Mesenchymal stem cell (in vitro differentiated cells and primary cell): ENCODE results near the gene CEP70.

Experiments used
- DNase-seq: peaks from one replicate; pipeline ENCODE4 v3.0.0-alpha.2; 2013
- H2AFZ ChIP-seq: one replicate; pipeline ENCODE4 v1.6.1; 2013; ENCODE audit warnings: low read depth, mild to moderate bottlenecking, control low read depth, inconsistent platforms, low read length, moderate library complexity
- H2AK5ac ChIP-seq: 2 replicates; pipeline ENCODE4 v1.6.1; 2013; ENCODE audit warnings: low read length, moderate library complexity, mild to moderate bottlenecking, inconsistent platforms; ENCODE audit not compliant: severe bottlenecking
- H2BK120ac ChIP-seq: one replicate; pipeline ENCODE4 v1.6.1; 2013; ENCODE audit warnings: low read depth, mild to moderate bottlenecking, inconsistent platforms, low read length, moderate library complexity
- H2BK12ac ChIP-seq, 2 experiments: one replicate each; pipeline ENCODE4 v1.6.1; 2013; ENCODE audit warnings: inconsistent platforms in 2 of 2, low read length in 2 of 2, mild to moderate bottlenecking in 2 of 2, moderate library complexity in 2 of 2, control low read depth in 1 of 2
- H2BK15ac ChIP-seq: one replicate; pipeline ENCODE4 v1.6.1; 2013; ENCODE audit warnings: mild to moderate bottlenecking, low read depth, inconsistent platforms; ENCODE audit not compliant: poor library complexity, severe bottlenecking
- H2BK5ac ChIP-seq: 2 replicates; pipeline ENCODE4 v1.6.1; 2013; ENCODE audit warnings: low read depth, mild to moderate bottlenecking, low read length, control low read depth, inconsistent platforms; ENCODE audit not compliant: poor library complexity, severe bottlenecking
- H3K14ac ChIP-seq, 2 experiments: one replicate each; pipeline ENCODE4 v1.6.1; 2013; ENCODE audit warnings: inconsistent platforms in 2 of 2, low read length in 2 of 2, control low read depth in 1 of 2, mild to moderate bottlenecking in 1 of 2, moderate library complexity in 1 of 2
- H3K18ac ChIP-seq, 2 experiments: one replicate each; pipeline ENCODE4 v1.6.1; 2013; ENCODE audit warnings: inconsistent platforms in 2 of 2, low read length in 2 of 2, control low read depth in 1 of 2, low read depth in 1 of 2, mild to moderate bottlenecking in 1 of 2
- H3K23ac ChIP-seq, 2 experiments: one replicate each; pipeline ENCODE4 v1.6.1; 2013; ENCODE audit warnings: inconsistent platforms in 2 of 2, low read length in 2 of 2, mild to moderate bottlenecking in 2 of 2, moderate library complexity in 2 of 2, control low read depth in 1 of 2
- H3K27ac ChIP-seq: 2 replicates; pipeline ENCODE4 v1.5.1; 2013; ENCODE audit warnings: mild to moderate bottlenecking, moderate library complexity, low read length, control low read depth, inconsistent platforms; ENCODE audit not compliant: poor library complexity, severe bottlenecking
- H3K27me3 ChIP-seq, 2 experiments: 2 replicates each; pipeline versions ENCODE4 v1.6.1 to v1.7.0; 2013; ENCODE audit warnings: low read length in 2 of 2, mild to moderate bottlenecking in 2 of 2, moderate library complexity in 2 of 2, control low read depth in 1 of 2, inconsistent platforms in 1 of 2; ENCODE audit not compliant: control insufficient read depth in 1 of 2, insufficient read depth in 1 of 2
- H3K36me3 ChIP-seq, 2 experiments: 2 replicates each; pipeline versions ENCODE4 v1.6.1 to v1.7.0; 2013; ENCODE audit warnings: low read length in 2 of 2, control low read depth in 1 of 2, inconsistent platforms in 1 of 2, low read depth in 1 of 2, mild to moderate bottlenecking in 1 of 2; ENCODE audit not compliant: insufficient read depth in 2 of 2, control insufficient read depth in 1 of 2
- H3K4ac ChIP-seq, 2 experiments: one replicate each; pipeline ENCODE4 v1.6.1; 2013; ENCODE audit warnings: inconsistent platforms in 2 of 2, low read length in 2 of 2, mild to moderate bottlenecking in 2 of 2, moderate library complexity in 2 of 2, control low read depth in 1 of 2, low read depth in 1 of 2
- H3K4me1 ChIP-seq: 2 replicates; pipeline ENCODE4 v1.6.1; 2013; ENCODE audit warnings: low read depth, low read length, control low read depth; ENCODE audit not compliant: control insufficient read depth, insufficient read depth
- H3K4me2 ChIP-seq: 2 replicates; pipeline ENCODE4 v1.6.1; 2013; ENCODE audit warnings: low read length, mild to moderate bottlenecking, inconsistent platforms; ENCODE audit not compliant: poor library complexity, severe bottlenecking
- H3K4me3 ChIP-seq, 2 experiments: 2 replicates each; pipeline versions ENCODE4 v1.5.1 to v1.7.0; 2013; ENCODE audit warnings: low read length in 2 of 2, mild to moderate bottlenecking in 2 of 2, control low read depth in 1 of 2, low read depth in 1 of 2; ENCODE audit not compliant: insufficient read depth in 1 of 2
- H3K79me1 ChIP-seq: replicated peaks from 2 replicates; pipeline ENCODE4 v1.6.1; 2013; ENCODE audit warnings: mild to moderate bottlenecking, control low read depth, low read length, inconsistent platforms; ENCODE audit not compliant: poor library complexity, severe bottlenecking
- H3K9ac ChIP-seq: 2 replicates; pipeline ENCODE4 v1.7.0; 2013; ENCODE audit warnings: mild to moderate bottlenecking, low read length, moderate library complexity
- H3K9me3 ChIP-seq: 2 replicates; pipeline ENCODE4 v1.7.0; 2013; ENCODE audit warnings: mild to moderate bottlenecking, low read length; ENCODE audit not compliant: control insufficient read depth
- H4K8ac ChIP-seq: one replicate; pipeline ENCODE4 v1.6.1; 2013; ENCODE audit warnings: inconsistent platforms, mild to moderate bottlenecking, low read length, moderate library complexity
- H4K91ac ChIP-seq: one replicate; pipeline ENCODE4 v1.6.1; 2013; ENCODE audit warnings: mild to moderate bottlenecking, low read length, inconsistent platforms
- WGBS: methylation state at CpG from one replicate; pipeline ENCODE4 v1.1.7; 2013; ENCODE audit warnings: mixed read lengths; 5-methylcytosine and 5-hydroxymethylcytosine counted together

Gene CEP70

DNA sequence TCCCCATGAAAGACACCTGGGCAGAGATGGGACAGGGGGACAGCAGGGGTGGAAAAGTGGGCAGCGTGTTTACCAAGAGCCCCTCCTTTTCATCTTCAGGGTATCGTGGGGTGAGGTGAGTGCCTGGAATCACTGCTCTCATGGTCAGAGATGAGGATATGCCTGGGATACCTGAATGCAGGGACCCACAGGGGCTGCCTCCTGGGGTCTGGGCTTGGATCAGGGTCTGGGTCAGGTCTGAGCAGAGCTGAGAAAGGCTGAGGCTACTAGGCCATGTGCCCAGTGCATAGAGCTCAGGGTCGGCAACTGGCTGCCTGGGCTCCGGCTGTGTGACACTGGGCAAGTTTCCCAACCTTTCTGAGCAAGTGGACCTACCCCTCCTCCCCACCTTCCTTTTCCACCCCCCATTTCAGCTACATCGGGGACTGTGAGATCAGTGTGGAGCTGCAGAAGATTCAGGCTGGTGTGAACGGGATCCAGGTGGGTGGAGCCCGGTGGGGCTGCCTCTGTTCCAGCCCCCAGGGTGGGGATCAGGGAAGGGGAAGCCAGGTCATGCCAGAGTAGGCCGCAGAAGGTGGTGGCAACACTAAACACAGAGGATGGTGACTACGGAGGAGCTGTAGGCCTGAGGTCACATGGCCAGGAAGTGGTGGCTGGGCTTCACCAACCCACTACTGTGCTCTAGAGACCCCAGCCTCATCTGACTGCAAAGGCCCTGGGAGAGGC, 135.1 kb downstream of the CEP70 start:
- Histone ChIP-seq H2BK120ac (no peak overlapping the region), H3K4me3 (no peak overlapping the region), H2BK15ac (no peak overlapping the region), H2AFZ (no peak overlapping the region), H3K4ac (no peak overlapping the region), H3K27me3 (peaks cover 0 to 28% of the 10 kb centered on the region in 2 experiments), H3K79me1 (no peaks in the 10 kb centered on the region), H2BK5ac (no peak overlapping the region), H3K4me2 (no peak overlapping the region), H3K9me3 (no peaks in the 10 kb centered on the region), H3K36me3 (no peaks in the 10 kb centered on the region), H4K91ac (no peak overlapping the region), H2BK12ac (no peak overlapping the region), H3K27ac (no peak overlapping the region), H3K23ac (no peak overlapping the region), H2AK5ac (no peak overlapping the region), H4K8ac (no peak overlapping the region), H3K4me1 (peaks cover 15% of the 10 kb centered on the region), H3K18ac (no peak overlapping the region), H3K9ac (no peak overlapping the region), H3K14ac (no peak overlapping the region)
- 91% methylated on average over 7 of the region's 9 CpGs for WGBS
- DNase-seq = no peak

DNA sequence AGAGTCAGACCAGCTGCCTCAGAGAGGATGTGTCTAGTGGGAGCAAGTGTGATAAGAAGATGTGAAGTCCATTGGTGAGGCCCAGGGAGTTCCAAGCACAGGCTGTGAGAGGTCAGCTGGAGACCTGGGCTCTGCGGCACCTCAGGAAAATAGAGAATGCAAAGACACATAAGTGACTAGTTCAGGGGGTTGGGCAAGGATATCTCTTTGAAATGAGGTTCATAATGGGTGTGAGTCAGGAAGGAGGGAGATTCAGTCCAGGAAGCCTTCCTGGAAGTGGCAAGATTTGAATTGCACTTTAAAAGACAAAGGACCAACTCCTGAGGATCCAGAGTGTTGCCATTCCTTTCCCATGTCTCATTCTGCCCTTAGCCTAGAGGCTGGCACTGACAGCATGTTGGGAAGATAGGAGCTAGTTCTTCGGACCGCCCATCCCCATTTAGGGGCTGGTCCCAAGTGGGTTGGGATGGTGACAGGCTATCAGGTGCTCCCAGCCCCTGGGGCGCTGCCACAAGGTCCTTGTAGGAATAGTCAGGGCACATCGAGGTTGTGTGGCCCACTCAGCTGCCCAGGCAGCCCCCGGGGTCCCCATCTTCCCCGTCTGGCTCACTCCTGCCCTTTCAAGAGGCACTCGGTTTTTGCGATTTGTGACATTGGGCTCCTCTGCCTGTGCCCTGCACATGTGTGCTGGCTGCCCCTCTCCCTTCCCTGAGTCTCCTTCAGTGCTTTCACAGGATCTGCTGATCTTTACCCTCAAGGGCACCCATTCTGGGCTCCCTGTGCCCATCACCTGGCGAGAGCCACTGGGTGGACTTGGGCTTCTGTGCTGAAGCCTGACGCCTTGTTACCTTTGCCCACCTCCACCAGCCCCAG, 136.0 kb downstream of the CEP70 start:
- H3K18ac ChIP-seq = no peak overlapping the region
- no peak overlapping the region for H3K9ac ChIP-seq
- DNase-seq = no peak
- H3K9me3 ChIP-seq = no peaks in the 10 kb centered on the region
- H3K23ac ChIP-seq = no peak overlapping the region
- H2AK5ac ChIP-seq = no peak overlapping the region
- no peak overlapping the region for H3K27ac ChIP-seq
- H3K79me1 ChIP-seq = no peaks in the 10 kb centered on the region
- H4K8ac ChIP-seq = no peak overlapping the region
- peaks cover 0 to 28% of the 10 kb centered on the region in 2 experiments for H3K27me3 ChIP-seq
- no peak overlapping the region for H2BK12ac ChIP-seq
- no peak overlapping the region for H3K4me3 ChIP-seq
- WGBS = 80% methylated on average over 11 of the region's 11 CpGs
- H2AFZ ChIP-seq = no peak overlapping the region
- H2BK120ac ChIP-seq = no peak overlapping the region
- no peak overlapping the region for H2BK15ac ChIP-seq
- H4K91ac ChIP-seq = no peak overlapping the region
- no peak overlapping the region for H3K4me2 ChIP-seq
- peaks cover 14% of the 10 kb centered on the region for H3K4me1 ChIP-seq
- H3K14ac ChIP-seq = no peak overlapping the region
- H3K4ac ChIP-seq = no peak overlapping the region
- H2BK5ac ChIP-seq = no peak overlapping the region
- H3K36me3 ChIP-seq = no peaks in the 10 kb centered on the region

DNA sequence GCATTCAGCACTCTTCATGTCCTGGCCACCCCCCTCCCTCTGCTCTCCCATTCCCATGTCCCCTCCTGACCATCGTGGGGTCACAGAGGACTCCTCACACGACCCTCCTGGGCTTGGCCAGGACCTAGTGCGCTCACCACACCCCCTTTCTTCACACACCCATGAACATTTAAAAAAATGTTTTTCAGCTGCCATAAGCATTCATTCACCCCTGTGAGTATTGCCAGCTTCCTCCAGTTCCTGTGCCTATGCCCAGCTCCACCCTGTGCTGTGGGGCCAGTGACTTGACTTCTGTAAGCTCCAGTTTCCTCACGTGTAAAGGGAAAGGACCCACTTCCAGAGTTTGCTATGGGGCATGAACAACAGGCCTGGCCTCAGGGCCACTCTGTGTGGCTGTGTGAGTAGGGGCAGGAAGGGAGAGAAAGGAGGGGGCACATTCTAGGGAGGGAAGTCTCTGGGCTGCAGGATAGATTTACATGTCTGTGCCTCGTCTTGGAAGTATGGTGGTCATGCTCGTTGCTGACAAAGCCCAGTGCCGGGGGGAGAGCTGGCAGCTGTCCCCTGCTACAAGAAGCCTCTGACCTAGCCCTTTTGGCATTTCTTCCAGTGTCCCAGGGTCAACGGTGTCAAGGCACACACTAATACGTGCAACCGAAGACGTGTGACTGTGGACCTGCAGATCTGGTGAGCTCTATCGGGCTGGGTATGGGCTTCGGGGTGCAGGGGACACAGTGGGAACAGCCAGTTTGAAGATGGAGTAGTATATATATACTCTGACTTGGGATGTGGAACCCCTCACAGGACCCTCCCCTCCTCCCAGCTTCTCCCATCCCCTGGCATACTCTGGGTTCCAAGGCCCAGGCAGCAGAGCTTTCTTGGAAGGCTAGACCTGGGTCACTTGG, 136.8 kb downstream of the CEP70 start:
- H2BK120ac ChIP-seq = no peak overlapping the region
- no peak overlapping the region for H2BK12ac ChIP-seq
- no peak overlapping the region for H2BK5ac ChIP-seq
- no peak overlapping the region for H2AK5ac ChIP-seq
- no peaks in the 10 kb centered on the region for H3K9me3 ChIP-seq
- WGBS = 84% methylated on average over 12 of the region's 13 CpGs
- H2BK15ac ChIP-seq = no peak overlapping the region
- no peak overlapping the region for H3K4me3 ChIP-seq
- H3K4ac ChIP-seq = no peak overlapping the region
- H3K79me1 ChIP-seq = no peaks in the 10 kb centered on the region
- H4K91ac ChIP-seq = no peak overlapping the region
- no peak overlapping the region for H3K9ac ChIP-seq
- no peak overlapping the region for H3K14ac ChIP-seq
- peaks cover 16% of the 10 kb centered on the region for H3K4me1 ChIP-seq
- H2AFZ ChIP-seq = no peak overlapping the region
- no peak overlapping the region for H3K23ac ChIP-seq
- DNase-seq = no peak
- no peak overlapping the region for H3K4me2 ChIP-seq
- H3K27ac ChIP-seq = no peak overlapping the region
- no peak overlapping the region for H3K18ac ChIP-seq
- H3K36me3 ChIP-seq = no peaks in the 10 kb centered on the region
- no peak overlapping the region for H4K8ac ChIP-seq
- H3K27me3 ChIP-seq = peaks cover 0 to 28% of the 10 kb centered on the region in 2 experiments
